H7 (cell line): Measurements from ENCODE around the gene AARS2. TPM values are rescaled to one million over a fixed set of nuclear protein-coding genes. Genes with fewer than 3 reads are reported as not detected.

Experiments
- DNase-seq: peaks from one replicate; pipeline ENCODE4 v3.0.0; 2012
- H3K27me3 ChIP-seq: 2 replicates; pipeline ENCODE4 v1.6.0; 2011; ENCODE audit warnings: mild to moderate bottlenecking, low read length; ENCODE audit not compliant: control insufficient read depth, insufficient read depth
- H3K36me3 ChIP-seq: replicated peaks from 2 replicates; pipeline ENCODE4 v1.5.1; 2011; ENCODE audit warnings: low read length; ENCODE audit not compliant: control insufficient read depth, insufficient read depth
- H3K4me3 ChIP-seq: 2 replicates; pipeline ENCODE4 v1.5.1; 2011; ENCODE audit warnings: low read depth, mild to moderate bottlenecking, control low read depth, low read length, moderate library complexity; ENCODE audit not compliant: insufficient read depth
- total RNA-seq: library from RNA; depleted of rRNA; stranded (reverse); fragments of >200 nt; shearing (Covaris generic); gene quantifications from 2 replicates; pipeline ENCODE4 v1.2.3, GENCODE V29; 2014

The AARS2 gene
- total RNA-seq, 1 experiment from 2014 or later = 28.3 TPM

DNA sequence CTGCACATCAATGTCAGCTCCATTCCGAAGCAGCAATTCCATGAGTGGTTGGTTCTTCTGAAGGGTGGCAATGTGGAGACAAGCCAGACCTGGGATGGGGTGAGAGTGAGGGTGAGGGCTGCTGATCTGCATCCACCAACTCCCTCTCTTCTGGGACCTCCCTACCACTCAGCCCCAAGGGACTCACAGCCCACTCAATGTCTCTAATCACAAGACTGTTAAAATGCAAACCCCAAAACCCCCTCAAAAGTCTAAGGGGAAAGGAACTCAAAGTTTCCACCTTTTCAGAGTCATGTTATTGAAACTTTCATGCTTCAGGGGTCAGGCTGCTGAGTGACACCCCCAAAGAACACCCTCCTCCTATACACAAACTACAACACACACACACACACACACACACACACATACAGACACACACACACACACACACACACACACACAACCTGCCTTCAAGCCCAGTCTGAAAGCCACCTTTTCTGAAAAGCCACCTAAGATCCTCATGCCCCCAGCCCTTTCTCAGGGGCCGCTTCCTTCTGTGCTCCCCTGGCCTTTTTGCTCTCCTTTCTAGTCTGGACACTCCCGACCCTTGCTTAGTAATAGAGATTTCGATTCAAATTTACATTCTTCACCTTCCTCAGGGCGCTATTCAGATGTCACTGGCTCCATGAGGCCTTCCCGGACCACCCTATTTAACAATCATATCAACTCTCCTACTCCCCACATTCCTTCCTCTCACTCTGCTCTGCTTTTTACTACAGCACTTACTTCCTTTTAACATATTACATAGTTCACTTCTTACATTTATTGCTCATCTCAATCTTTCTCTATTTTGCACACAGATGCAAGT is 52.5 kb downstream of the AARS2 start:
- peaks cover 5% of the 10 kb centered on the region for H3K36me3 ChIP-seq
- no peak overlapping the region for H3K4me3 ChIP-seq
- DNase-seq = no peak
- H3K27me3 ChIP-seq = peaks cover 7% of the 10 kb centered on the region; the same call in 1 of the 2 replicates

DNA sequence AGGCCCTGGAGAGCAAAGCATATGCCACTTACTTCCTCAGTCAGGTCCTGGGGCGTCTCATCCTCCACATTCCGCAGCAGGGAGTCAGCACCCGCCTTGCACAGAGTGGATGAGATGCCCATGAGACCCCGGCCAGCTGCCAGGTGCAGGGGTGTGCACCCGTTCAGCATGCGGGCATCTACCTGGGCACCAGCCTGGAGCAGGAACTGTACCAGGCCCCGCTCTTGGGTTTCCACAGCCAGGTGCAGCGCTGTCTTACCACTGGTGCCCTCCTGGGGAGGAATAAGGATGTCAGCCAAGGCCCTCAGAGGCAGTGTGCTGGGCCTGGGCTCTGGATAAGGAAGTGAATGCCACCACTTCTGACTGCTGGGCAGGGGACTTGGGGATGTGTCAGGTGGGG is 53.1 kb downstream of the AARS2 start:
- DNase-seq = no peak
- Histone ChIP-seq H3K4me3 (no peak overlapping the region), H3K27me3 (peaks cover 7% of the 10 kb centered on the region; the same call in 1 of the 2 replicates), H3K36me3 (peaks cover 11% of the 10 kb centered on the region)

DNA sequence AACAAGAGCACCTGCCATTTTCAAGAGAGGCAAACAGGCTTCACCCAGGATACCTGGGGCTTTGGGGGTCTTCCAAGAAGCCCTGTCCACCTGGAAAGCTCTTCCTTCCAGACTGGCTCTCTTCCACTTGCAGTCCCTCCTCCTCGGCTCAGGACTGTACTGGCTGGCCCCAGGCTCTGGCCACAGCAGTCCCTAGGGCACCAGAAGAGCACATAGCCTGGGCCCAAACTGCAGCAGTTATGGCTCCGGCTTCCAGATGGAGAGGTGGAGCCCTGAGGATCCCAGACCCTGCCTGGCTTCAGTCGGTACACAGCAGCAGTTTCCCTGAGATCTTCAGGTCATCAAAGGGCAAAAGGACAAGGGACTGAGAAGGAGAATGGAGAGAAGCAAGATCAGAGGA is 54.2 kb downstream of the AARS2 start:
- no peak for DNase-seq
- Histone ChIP-seq H3K4me3 (no peak overlapping the region), H3K27me3 (no peaks in the 10 kb centered on the region), H3K36me3 (peaks cover 21% of the 10 kb centered on the region)

DNA sequence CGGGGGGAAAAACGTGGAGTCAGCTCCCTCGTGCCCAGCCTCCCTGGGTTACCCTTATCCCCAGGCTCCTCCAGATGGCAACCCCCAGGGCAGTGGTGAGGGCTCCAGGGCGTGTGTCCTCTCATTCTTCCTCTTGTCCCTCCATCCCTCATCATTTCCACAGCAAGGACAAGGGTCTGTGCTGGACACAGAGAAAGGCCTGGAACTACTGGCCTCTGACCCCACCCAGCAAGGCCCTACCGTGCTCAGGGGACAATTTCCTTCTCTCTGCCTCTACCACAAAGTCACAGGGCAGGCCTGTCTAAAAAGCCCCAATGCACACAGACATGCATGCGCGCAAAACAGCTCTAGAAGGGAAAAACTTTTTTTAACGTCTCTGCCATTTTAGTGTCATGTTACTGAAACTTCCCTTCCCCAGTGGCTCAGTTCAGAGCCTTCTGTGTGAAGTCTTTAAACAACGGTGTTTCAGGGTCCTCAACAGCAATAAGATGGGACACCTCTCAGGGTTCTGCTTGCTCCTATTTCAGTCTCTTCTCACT is 54.8 kb downstream of the AARS2 start:
- H3K4me3 ChIP-seq = no peak overlapping the region
- peaks cover 26% of the 10 kb centered on the region for H3K36me3 ChIP-seq
- no peak for DNase-seq
- no peaks in the 10 kb centered on the region for H3K27me3 ChIP-seq

DNA sequence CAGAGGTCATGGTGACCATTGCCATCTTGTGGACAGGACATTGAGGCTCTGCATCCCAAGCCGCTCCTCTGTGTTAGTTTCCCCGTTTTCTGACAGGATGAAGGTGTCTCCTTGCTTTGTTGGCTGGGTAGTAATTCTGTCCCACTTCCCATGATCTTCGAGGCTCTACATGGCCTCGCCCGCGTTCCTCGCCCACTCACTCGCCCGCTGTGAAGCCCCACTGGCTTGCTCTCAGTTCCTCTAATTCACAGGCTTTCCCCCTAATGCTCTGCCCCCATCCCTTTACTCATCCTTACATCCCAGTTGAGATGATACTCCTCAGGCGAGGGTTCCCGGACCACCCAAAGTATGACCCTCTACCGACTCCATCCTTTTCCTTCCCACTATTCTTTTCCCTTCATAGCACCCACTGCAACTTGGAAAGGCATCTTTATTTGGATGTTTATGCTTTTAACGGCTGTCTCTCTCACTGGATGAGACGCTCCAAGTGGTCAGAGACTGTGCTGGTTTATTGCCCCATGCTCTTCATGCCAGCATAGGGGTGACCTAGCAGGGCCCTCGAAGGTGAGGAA is 55.3 kb downstream of the AARS2 start:
- no peak for DNase-seq
- no peaks in the 10 kb centered on the region for H3K27me3 ChIP-seq
- H3K36me3 ChIP-seq = peaks cover 31% of the 10 kb centered on the region
- peak overlapping the region; percentile 70 for H3K4me3 ChIP-seq

DNA sequence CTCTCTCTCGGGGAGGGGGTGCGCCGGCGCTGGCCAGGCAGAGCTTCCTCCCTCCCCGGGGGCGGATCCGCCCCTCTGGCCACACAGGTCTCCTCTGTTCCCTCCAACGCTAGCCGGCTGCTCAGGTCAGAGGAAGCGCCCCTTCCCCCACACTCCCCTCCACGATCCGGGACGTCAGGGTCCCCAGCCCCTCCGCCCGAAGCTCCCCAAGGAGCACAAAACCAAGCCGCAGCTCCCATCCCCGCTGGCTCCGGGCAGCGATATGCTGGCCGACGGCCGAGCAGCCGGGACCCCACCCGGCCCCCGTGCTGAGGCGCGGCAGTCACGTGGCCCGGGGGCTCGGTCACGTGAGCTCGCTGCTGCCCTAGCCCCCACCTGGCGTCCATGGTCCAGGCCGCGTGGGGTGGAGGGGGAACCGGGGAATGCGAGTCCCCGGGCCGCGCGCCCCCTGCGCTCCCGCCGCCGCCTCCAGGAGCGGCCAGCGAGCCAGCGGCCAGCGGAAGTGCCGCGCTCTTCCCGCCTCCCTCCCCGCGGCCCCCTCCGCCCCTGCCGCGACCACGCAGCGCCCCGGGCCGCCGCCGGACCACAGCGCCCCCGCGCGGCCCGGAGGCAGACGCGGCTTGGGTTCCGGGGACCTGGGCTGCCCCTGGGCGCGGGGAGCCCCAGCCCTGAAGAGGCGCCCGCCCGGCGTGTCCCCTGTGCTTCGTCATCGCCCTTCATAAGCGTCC is 56.0 kb downstream of the AARS2 start, which contains the start of gene SLC35B2:
TSS of gene SLC35B2 (minus strand) at position 504 of the 728 bp plus-strand sequence. CDS start at position 386, 118 bp downstream.
- H3K4me3 ChIP-seq = peak within 1 kb of the TSS; percentile 70
- peak; percentile 97 for DNase-seq

DNA sequence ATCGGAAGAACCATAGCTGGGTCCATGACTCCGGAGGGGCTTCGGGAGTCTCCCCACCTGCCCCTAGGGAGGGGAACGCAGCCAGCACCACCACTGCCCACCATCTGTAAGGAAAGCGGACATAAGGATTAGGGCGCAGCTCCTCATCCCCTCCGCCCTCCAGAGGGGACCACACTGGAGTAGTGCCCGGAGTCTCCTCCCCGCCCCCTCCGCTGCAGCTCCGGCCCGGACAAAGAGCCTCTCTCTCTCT is 56.4 kb downstream of the AARS2 start:
- peak overlapping the region; percentile 70 for H3K4me3 ChIP-seq
- no peaks in the 10 kb centered on the region for H3K27me3 ChIP-seq
- peaks cover 41% of the 10 kb centered on the region for H3K36me3 ChIP-seq
- DNase-seq = peak; percentile 94

More for the DNA sequence above, 56.0 kb downstream of the AARS2 start, which contains the start of gene SLC35B2:
- Histone ChIP-seq H3K36me3 (peaks cover 36% of the 10 kb centered on the region), H3K27me3 (no peaks in the 10 kb centered on the region)

DNA sequence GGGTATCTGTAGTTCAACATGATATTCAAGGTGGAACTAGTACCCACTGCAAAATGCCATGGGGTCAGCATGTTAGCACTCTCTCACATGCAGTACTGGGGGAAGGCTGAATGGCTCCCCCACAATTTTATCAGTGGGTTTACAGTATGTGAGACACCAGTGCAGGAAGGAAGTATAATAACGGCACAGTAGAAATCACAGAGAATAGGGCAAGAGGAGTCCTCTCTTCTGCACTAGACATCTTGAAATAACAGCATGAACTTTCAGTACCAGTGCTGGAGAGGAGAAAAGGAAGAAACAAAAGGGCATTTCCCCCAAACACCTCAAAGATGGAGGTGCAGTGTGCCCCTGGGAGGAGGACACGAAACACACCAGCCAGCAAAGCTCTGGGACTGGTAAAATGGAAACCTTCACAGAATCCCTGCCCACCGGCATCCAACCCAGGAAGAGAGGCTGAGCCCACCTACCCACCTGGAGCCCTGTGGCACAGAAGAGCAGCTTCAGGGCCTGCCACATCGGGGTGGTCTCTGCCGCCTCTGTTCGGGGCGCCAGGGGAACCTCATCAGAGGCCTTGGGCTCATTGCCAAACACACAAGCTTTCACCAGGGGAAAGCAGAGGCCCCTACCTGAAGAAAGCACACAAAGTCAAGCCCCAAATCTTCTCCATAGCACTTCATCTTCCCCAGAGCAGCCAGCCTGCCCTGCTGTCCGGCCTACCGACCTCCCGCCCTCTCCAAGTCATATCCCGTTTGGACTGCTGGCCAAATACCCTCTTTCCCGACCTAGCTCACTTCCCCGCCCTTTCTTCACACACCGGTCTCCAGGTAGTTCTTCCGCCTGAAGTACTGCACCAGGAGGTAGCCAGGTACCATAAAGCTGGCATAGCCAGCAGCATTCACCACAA is 57.0 kb downstream of the AARS2 start:
- DNase-seq = peak; percentile 73
- Histone ChIP-seq H3K27me3 (no peaks in the 10 kb centered on the region), H3K4me3 (peak overlapping the region; percentile 70), H3K36me3 (peaks cover 46% of the 10 kb centered on the region)

DNA sequence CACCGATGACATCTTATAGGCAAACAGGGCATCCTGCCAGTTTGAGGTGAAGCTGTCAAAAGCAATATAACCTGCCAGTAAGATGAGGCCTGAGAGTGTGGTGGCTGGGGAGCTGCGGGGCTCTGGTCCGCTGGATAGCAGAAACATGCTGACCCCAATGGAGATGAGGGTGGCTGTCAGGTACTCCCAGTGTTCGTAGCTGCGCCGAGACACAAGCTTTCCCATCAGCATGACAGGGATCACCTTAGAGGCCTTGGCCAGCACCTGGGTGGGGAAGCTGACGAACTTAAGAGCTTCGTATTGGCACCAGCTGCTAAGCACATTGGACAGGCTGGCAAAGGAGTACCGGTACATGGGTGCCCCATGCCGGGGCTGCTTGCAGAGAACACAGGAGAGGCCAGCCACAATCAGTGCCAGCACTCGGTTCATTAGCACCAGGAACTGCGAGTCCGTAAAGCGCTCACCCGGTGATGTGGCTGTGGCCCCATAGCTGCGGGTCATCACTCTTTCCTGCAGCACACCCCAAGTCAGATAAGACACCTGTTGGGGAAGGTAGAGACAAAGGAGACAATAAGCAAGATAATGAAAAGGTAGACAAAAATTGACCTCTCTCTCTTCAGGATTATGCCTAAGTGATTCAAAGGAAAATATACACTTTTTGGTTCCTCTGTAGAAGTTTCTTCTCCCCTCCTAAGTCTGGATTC is 57.9 kb downstream of the AARS2 start:
- DNase-seq = peak; percentile 54
- Histone ChIP-seq H3K4me3 (no peak overlapping the region), H3K36me3 (peaks cover 53% of the 10 kb centered on the region), H3K27me3 (no peaks in the 10 kb centered on the region)

DNA sequence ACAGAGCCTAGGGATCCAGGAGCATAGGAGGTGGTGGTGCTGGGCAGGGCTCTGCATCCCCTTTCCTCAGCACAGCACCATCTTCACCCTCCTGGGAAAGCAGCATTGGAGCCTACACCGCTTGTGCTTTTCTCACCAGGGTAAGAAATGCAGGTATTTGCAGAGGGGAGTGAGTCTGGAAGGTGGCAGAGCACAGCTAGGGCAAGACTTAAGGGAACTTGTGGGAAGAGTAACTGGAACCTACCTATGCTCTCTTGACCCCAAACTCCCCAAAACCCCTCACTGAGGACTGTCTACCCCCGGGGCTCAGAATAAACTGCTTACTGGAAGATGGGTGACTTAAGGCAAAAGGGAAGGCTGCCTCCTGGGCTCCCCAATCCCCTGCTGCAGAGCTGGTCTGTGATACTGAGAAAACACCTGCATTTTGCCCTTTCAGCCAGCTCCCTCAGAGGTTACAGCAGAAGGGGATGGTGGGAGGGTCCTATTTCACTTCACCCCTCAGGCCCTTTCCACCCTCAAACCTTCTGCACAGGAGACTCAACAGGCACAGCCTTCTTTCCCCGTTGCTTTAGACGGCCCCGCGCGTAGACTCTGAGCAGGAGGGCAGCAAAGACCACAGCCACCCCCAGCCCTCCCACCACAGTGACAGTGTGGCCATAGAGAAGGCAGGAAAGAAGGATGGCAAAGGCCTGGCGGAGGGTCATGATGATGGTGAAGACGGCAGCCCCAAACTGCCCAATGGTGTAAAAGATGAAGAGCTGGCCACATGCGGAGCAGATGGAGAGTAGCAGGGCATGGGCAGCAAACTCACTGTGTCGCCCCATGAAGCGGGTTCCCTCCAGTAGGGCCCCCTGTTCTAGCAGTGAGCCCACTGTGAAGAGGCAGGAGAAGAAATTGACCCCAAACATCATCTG is 58.7 kb downstream of the AARS2 start:
- Histone ChIP-seq H3K4me3 (no peak overlapping the region), H3K36me3 (peaks cover 60% of the 10 kb centered on the region), H3K27me3 (no peaks in the 10 kb centered on the region)
- DNase-seq = no peak

DNA sequence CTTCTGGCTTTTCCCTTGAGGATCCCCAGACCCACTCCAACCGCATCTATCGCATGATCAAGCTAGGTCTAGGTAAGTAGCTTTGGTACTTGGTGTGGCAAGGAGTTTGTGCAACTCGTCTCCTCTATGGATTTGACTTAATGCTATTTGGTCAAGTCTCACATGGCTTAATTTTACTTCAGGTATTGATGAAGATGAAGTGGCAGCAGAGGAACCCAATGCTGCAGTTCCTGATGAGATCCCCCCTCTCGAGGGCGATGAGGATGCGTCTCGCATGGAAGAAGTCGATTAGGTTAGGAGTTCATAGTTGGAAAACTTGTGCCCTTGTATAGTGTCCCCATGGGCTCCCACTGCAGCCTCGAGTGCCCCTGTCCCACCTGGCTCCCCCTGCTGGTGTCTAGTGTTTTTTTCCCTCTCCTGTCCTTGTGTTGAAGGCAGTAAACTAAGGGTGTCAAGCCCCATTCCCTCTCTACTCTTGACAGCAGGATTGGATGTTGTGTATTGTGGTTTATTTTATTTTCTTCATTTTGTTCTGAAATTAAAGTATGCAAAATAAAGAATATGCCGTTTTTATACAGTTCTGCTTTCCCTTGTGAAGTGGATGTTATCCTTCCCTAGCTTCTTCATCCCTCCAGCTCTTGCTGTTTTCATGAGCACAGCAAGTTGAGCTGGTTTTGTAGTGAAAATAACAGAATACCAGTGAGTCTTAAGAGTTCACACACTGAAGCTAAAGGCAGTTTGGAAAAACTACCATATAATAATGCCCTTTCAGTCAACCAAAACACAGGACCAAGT is 59.6 kb downstream of the AARS2 start:
- Histone ChIP-seq H3K4me3 (no peak overlapping the region), H3K36me3 (peaks cover 67% of the 10 kb centered on the region), H3K27me3 (no peaks in the 10 kb centered on the region)
- no peak for DNase-seq
